OCI-LY1 (cell line): Measurements from ENCODE around the gene EYA2.

Experiments
- EZH2 ChIP-seq: fragments of 200-600 bp; sonication (generic), shearing (Covaris generic); IDR thresholded peaks from 2 replicates; pipeline ENCODE4 v1.8.0; 2017; ENCODE audit warnings: borderline replicate concordance, mixed run types, mild to moderate bottlenecking, antibody characterized with exemption, low read length, moderate library complexity, mixed read lengths
- TF ChIP-seq, protein P1 (sequence below): fragments of 200-600 bp; sonication (generic), shearing (Covaris generic); IDR thresholded peaks from 2 replicates; pipeline ENCODE4 v1.5.1; 2017; ENCODE audit warnings: mild to moderate bottlenecking, antibody characterized with exemption, low read length, moderate library complexity, mixed read lengths

DNA sequence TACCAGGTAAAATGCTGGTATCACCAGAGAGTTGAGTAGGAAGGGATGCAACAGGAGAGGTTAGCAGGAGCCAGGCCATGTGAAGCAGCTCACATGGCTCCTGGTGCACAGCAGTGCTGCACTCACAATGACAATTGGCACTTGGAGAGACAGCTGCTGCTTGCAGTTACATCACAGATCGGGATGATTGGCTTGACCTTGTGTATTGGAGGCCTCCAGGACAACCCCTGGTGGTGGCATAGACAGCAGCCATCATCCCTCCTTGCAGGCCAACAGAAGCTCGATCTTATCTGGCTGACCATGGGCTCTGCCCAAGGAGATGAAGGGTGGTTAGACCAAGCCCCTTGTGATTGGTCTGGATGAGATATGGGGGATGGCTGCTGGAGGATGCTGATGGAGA is 73.0 kb downstream of the EYA2 start:
- TF ChIP-seq, protein P1, sequence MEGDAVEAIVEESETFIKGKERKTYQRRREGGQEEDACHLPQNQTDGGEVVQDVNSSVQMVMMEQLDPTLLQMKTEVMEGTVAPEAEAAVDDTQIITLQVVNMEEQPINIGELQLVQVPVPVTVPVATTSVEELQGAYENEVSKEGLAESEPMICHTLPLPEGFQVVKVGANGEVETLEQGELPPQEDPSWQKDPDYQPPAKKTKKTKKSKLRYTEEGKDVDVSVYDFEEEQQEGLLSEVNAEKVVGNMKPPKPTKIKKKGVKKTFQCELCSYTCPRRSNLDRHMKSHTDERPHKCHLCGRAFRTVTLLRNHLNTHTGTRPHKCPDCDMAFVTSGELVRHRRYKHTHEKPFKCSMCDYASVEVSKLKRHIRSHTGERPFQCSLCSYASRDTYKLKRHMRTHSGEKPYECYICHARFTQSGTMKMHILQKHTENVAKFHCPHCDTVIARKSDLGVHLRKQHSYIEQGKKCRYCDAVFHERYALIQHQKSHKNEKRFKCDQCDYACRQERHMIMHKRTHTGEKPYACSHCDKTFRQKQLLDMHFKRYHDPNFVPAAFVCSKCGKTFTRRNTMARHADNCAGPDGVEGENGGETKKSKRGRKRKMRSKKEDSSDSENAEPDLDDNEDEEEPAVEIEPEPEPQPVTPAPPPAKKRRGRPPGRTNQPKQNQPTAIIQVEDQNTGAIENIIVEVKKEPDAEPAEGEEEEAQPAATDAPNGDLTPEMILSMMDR = no peak
- no peak for TF ChIP-seq EZH2
